Adipose tissue (tissue), 3 donors: ENCODE data around the gene TEDC2. TPM values are rescaled to one million over a fixed set of nuclear protein-coding genes. Genes with fewer than 3 reads are reported as not detected.

ENCODE experiments used
- H3K27ac ChIP-seq: one replicate; pipeline ENCODE4 v1.5.1; 2013; ENCODE audit warnings: low read depth, low read length
- WGBS, 3 donors: extraction: QIAGEN DNeasy Blood & Tissue Kit; methylation state at CpG; one replicate each; pipeline ENCODE4 v1.1.7; 2013; 5-methylcytosine and 5-hydroxymethylcytosine counted together
- polyA plus RNA-seq, 3 donors: library from polyadenylated mRNA; stranded (reverse); fragments of 200-250 nt; gene quantifications; one replicate each; pipeline ENCODE4 v1.2.3, GENCODE V29; 2013
- donor health status: healthy with polysubstance abuse.
- donor health status: Bipolar disorder and iron deficiency.
- donor health status: healthy.

TEDC2 gene
- polyA plus RNA-seq, 3 donors = 0.38 to 0.92 (median 0.45) TPM

GRCh38 chr16:2485811-2486507 is 26.1 kb downstream of the TEDC2 start:
- no peak overlapping the region for H3K27ac ChIP-seq
- WGBS, 3 donors = 60 to 74% (median 66%) methylated on average over 32 to 33 of the region's 33 CpGs

- H3K27ac ChIP-seq = no peak overlapping the region
These were observed 27.0 kb downstream of the TEDC2 start for GRCh38 chr16:2486645-2487516.

GRCh38 chr16:2487517-2487842 is 27.6 kb downstream of the TEDC2 start:
- no peak overlapping the region for H3K27ac ChIP-seq
- WGBS, 3 donors = 59 to 72% (median 67%) methylated on average over 8 of the region's 8 CpGs

More at GRCh38 chr16:2486645-2487516, 27.0 kb downstream of the TEDC2 start:
- WGBS, 3 donors = 55 to 61% (median 55%) methylated on average over 29 of the region's 29 CpGs

GRCh38 chr16:2487903-2488531 is 28.1 kb downstream of the TEDC2 start:
- no peak overlapping the region for H3K27ac ChIP-seq
- 46 to 70% (median 66%) methylated on average over 13 to 15 of the region's 15 CpGs for WGBS, 3 donors

GRCh38 chr16:2489581-2489980 is 29.7 kb downstream of the TEDC2 start:
- WGBS, 3 donors = 95 to 96% (median 95%) methylated on average over 16 of the region's 16 CpGs
- no peak overlapping the region for H3K27ac ChIP-seq

GRCh38 chr16:2490190-2491105 is 30.5 kb downstream of the TEDC2 start:
- WGBS, 3 donors = 74 to 94% (median 93%) methylated on average over 23 of the region's 23 CpGs
- H3K27ac ChIP-seq = no peak overlapping the region

- 39 to 94% (median 89%) methylated on average over 13 of the region's 13 CpGs for WGBS, 3 donors
- H3K27ac ChIP-seq = no peak overlapping the region
These were observed 32.4 kb downstream of the TEDC2 start for GRCh38 chr16:2492292-2492691.

- WGBS, 3 donors = 72 to 92% (median 85%) methylated on average over 6 of the region's 6 CpGs
- no peak overlapping the region for H3K27ac ChIP-seq
These were observed 33.7 kb downstream of the TEDC2 start for GRCh38 chr16:2493605-2494004.

GRCh38 chr16:2494616-2495015 is 34.7 kb downstream of the TEDC2 start:
- no peak overlapping the region for H3K27ac ChIP-seq
- 90 to 94% (median 91%) methylated on average over 5 of the region's 5 CpGs for WGBS, 3 donors

GRCh38 chr16:2495041-2495440 is 35.1 kb downstream of the TEDC2 start:
- WGBS, 3 donors = 93 to 94% (median 94%) methylated on average over 5 of the region's 5 CpGs
- no peak overlapping the region for H3K27ac ChIP-seq

GRCh38 chr16:2496223-2497115 is 36.6 kb downstream of the TEDC2 start:
- WGBS, 3 donors = 94 to 95% (median 94%) methylated on average over 62 of the region's 62 CpGs
- H3K27ac ChIP-seq = no peak overlapping the region

- 49 to 55% (median 54%) methylated on average over 21 of the region's 21 CpGs for WGBS, 3 donors
- H3K27ac ChIP-seq = no peak overlapping the region
These were observed 37.3 kb downstream of the TEDC2 start for GRCh38 chr16:2497116-2497630.

GRCh38 chr16:2497695-2498484 is 38.0 kb downstream of the TEDC2 start:
- H3K27ac ChIP-seq = no peak overlapping the region
- WGBS, 3 donors = 73 to 89% (median 82%) methylated on average over 26 of the region's 26 CpGs

- H3K27ac ChIP-seq = no peak overlapping the region
- WGBS, 3 donors = 58 to 85% (median 83%) methylated on average over 15 of the region's 15 CpGs
These were observed 38.8 kb downstream of the TEDC2 start for GRCh38 chr16:2498531-2499253.

- 89 to 93% (median 93%) methylated on average over 6 of the region's 6 CpGs for WGBS, 3 donors
- H3K27ac ChIP-seq = no peak overlapping the region
These were observed 39.5 kb downstream of the TEDC2 start for GRCh38 chr16:2499454-2499853.
